Nucleus accumbens (tissue), 56 donors: ENCODE data around the gene ACVR1B.

Experiments used
- DNase-seq, 56 donors: peaks; one replicate each; lab custom pipeline; 2025; lab: John Stamatoyannopoulos, UW

ACVR1B gene

GRCh38 chr12:51951199-51951842 lies at the start of gene ACVR1B:
TSS of gene ACVR1B (plus strand) at chr12:51951699. CDS start at chr12:51951744, 45 bp downstream.
- DNase-seq: peak in 55 of 56 donors; percentile 44 to 93 (median 80)

GRCh38 chr12:51901881-51902280 lies 49.6 kb upstream of the ACVR1B start:
- no peak for DNase-seq

DNA sequence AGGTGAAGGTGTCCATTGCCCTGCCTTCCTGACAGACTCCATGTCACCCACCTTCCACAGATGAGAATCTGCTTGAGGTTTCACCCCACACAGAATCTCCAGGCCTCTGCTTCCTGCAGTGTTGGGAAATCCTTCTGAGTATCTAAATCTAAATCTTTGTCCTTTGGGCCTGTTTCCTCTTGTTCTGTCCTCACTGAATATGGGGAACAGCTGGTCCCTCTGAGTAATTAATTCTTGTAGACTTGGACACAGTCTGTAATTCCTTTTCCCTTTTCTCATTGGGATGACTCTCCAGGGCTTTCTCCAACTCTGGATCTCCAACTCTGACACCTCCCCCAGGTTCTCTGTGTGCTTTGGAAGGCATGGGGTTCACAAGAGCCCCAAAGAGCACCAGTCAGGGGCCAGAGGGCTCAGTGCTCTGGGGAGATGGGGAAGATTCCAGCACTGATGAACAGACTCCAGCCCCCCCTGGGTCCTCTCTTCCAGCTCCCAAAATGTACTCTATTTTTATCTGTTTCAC lies 46.5 kb upstream of the ACVR1B start:
- DNase-seq: no peak

DNA sequence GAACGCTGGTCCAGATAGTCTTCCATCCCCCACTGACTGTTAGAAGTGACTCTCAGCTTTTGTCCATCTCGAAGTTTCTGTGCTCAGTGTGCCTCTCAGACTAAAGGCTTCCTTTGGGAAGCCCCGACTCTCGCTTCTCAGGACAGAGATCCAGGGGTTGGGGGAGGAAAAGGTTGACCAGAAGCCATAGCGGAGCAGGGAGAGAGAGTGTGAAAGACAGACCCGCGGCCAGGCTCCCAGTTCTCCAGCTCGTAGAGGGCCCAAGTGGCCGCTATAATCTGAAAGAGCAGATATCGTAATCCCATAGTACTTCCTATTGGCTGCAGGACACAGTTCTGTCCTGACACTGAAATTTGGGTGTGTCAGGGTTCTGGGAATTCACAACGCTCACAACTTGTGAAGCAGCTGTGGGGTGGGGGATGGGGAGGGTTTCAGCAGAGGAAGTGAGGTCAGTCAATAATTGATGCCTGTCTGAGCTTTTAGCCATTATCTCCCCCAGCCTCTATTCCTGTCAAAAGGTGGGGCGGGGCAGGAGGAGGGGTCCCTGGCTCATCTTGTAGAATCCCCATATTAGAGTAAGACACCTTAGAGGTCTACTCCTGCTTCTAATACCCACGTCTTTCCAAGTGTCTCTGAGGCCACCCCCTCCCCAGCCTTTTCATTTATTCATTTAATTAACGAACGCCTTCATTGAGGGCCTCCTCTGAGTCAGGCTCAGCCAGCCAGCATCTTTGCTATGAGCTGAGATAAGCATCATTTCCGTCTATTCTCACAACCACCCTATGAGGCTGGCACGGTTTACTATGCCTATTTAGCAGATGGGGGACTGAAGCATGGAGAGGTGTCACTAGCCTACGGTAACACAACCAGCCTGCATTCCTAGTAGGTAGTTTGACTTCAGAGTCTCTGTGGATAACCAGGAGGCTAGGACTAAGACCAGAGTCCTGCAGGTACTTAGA lies 45.7 kb upstream of the ACVR1B start:
- DNase-seq: no peak

- no peak for DNase-seq
Observed at GRCh38 chr12:51906430-51907082, 44.9 kb upstream of the ACVR1B start.

- DNase-seq: no peak
Observed at GRCh38 chr12:51907083-51907855, 44.2 kb upstream of the ACVR1B start, which contains the start of gene ACVRL1. TSS of gene ACVRL1 (plus strand) at chr12:51907504. CDS start at chr12:51912475, 4,971 bp downstream.

DNA sequence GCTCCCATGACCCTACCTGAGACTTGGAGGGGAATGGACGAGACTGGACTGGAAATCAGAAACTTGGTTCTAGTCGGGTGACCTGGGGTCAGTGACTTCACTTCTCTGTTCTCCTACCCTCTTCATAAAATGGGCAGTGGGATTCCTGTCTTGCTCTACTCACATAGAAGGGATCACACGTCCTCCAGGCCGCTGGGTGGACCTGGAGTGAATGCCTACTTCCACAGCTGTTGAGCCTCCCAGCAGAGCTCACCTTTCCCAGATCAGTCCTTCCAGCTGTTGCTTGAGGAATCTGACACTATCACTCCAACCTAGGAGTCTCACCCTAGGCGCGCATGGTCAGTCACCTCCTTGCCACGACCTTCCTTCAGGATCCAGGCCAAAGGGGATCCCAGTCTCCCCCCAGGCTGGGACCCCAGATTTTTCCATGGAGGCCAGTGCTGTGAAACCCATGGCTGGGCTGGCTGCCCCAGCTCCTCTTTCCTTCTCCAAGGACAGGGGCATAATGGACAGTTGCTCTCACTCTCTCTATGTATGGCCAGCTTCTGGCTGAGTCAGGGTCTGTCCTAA lies 43.6 kb upstream of the ACVR1B start:
- DNase-seq: no peak

GRCh38 chr12:51908876-51909592 lies 42.5 kb upstream of the ACVR1B start:
- DNase-seq: no peak

GRCh38 chr12:51910168-51910567 lies 41.3 kb upstream of the ACVR1B start:
- DNase-seq: no peak

DNA sequence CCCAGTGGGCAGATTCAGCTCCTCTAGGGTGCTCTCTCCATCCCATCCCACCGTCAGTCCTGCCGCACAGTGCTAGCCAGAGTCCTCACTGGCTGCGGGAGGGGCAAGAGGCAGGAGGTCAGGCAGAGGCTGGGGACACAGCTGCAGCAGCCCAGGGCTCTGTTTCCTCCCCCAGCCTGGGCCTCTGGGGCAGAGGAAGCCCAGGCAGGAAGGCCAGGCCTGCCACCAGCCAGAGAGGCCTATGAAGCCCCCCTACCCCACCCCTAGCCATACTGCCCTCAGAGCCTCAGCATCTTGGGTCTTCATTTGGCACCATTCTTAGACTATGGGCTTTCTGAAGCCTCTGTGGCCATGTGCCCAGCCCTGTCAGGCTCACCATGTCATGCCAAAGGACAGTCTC lies 40.8 kb upstream of the ACVR1B start:
- DNase-seq: no peak

DNA sequence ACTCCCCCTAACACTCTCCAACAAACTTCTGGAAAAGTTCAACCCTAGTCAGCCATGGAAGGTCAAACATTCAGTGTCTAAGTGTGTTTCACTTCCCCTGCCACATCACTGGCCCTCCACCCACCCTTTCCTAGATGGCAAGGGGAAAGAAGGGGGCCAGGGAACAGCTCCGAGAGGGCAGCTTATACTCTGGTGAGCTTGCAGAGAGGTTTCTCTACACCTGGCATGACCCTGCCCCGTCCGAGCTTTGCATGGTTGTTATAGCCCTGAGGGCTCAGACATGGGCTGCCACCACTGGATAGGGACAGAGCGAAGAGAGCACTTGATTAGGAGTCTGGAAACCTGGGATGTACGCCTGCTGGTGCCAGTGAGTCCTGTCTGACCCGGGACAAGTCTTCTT lies 40.2 kb upstream of the ACVR1B start:
- no peak for DNase-seq

DNA sequence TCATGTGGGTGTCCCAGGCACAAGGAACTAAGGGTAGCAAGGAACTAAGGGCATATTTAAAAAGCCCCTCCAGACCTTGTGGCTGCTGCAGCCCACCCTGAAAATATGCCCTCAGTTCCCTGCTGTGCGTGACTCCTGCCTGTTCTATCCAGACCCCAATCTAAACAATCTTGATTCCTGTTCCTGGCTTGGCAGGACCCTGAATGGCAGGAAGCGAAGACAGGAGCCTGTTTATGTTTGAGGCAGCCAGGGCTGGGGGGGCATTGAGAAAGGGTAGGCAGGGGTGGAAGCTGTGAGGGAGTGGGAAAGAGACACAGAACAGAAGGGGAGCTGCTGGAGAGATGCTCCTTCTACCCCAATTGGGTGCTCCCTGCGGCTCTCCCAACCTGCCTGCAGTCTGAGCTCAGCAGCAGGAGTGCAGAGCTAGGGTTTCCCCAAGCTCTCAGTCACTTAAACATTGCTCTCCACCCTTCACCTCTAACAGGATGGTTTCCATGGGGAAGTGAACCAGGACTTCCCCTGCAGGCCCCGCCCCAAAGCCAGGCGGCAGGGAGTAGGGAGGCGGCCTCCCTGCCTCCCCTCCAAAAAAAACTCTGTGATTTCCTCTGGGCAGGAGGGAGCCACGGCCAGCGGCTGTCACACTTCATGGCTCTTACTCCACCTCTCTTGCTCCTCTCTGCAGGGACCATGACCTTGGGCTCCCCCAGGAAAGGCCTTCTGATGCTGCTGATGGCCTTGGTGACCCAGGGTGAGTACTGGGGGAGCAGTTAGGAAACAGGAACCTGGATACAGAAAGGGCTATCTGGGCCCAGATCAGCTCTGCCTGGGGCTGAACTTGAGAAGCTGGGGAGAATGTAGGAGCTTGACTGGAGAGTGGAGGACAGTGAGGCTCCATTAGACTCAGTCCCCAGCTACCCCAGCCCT lies 39.4 kb upstream of the ACVR1B start:
- no peak for DNase-seq

DNA sequence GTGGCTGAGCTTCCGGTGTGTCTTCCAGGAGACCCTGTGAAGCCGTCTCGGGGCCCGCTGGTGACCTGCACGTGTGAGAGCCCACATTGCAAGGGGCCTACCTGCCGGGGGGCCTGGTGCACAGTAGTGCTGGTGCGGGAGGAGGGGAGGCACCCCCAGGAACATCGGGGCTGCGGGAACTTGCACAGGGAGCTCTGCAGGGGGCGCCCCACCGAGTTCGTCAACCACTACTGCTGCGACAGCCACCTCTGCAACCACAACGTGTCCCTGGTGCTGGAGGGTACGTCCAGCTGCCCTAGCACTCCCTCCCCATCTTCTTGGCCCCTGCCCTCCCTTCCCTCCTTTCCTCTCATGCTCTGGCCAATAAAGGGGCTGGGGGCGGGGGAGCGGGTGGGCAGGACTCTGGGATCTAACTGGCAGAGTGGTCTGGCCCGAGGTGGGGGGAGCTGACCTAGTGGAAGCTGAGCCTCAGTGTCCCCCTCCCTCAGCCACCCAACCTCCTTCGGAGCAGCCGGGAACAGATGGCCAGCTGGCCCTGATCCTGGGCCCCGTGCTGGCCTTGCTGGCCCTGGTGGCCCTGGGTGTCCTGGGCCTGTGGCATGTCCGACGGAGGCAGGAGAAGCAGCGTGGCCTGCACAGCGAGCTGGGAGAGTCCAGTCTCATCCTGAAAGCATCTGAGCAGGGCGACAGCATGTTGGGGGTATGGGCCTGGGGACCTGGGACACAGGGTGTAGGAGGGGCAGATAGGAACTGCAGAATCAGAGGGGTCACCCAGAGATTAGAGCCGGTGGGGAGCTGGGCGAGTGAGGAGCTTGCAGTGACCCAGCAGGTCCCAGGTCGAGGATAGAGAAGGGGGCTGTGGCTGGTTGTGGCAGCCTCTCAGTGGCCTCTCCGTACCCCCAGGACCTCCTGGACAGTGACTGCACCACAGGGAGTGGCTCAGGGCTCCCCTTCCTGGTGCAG lies 38.1 kb upstream of the ACVR1B start:
- no peak for DNase-seq

DNA sequence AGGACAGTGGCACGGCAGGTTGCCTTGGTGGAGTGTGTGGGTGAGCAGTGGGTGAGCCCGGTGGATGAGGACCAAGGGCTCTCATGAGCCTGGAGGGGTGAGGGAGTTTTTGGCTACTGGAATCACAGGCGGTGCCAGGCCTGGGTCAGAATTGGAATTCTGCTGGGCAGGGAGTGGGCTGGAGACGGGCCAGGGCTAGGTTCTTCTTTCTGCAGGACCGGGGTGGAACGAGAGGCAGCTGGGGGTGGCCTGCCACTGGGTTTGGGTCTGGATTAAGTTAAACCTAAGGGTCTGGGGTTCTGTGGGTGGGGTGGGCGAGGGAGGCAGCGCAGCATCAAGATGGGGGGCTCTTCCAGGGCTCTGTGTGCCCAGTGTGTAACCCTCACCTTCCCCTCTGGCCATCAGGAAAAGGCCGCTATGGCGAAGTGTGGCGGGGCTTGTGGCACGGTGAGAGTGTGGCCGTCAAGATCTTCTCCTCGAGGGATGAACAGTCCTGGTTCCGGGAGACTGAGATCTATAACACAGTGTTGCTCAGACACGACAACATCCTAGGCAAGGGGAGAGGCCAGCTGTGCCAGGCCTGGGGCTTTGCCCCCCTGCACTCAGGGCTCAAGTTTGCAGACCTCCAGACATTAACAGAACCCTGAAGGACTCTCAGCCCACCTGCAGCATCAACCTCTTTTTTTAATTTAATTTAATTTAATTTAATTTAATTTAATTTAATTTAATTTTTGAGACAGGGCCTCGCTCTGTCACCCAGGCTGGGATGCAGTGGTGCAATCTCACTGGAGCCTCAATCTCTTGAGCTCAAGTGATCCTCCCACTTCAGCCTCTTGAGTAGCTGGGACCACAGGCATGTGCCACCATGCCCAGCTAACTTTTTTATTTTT lies 37.2 kb upstream of the ACVR1B start:
- no peak for DNase-seq

GRCh38 chr12:51915003-51915625 lies 36.4 kb upstream of the ACVR1B start:
- DNase-seq: no peak
